MM.1S (cell line): ENCODE data around the gene PLEKHH2.

Experiments
- CTCF ChIP-seq: fragments of 300-600 bp; sonication (generic); IDR thresholded peaks from 2 replicates; pipeline ENCODE4 v1.5.1; 2016; ENCODE audit warnings: antibody characterized with exemption, low read length, mixed read lengths
- EZH2 ChIP-seq: fragments of 300-600 bp; sonication (generic); optimal IDR thresholded peaks from 2 replicates; pipeline ENCODE3; 2017; ENCODE audit warnings: low read depth, mild to moderate bottlenecking, antibody characterized with exemption, low read length, mixed read lengths
- EZH2phosphoT487 ChIP-seq: fragments of 300-600 bp; sonication (generic); IDR thresholded peaks from 2 replicates; pipeline ENCODE4 v1.6.1; 2018; ENCODE audit warnings: antibody characterized with exemption, low read length

GRCh38 chr2:43612944-43613343 is 24.1 kb upstream of the PLEKHH2 start:
- no peak for TF ChIP-seq CTCF
- no peak for TF ChIP-seq EZH2
- TF ChIP-seq EZH2phosphoT487 = no peak
